Endodermal cell (in vitro differentiated cells): ENCODE results near the gene GAS2. TPM values are rescaled to one million over a fixed set of nuclear protein-coding genes. Genes with fewer than 3 reads are reported as not detected.

Source experiments
- DNase-seq: peaks from one replicate; pipeline ENCODE4 v3.0.0-alpha.2; 2017
- H3K27ac ChIP-seq: 2 replicates; pipeline ENCODE4 v1.5.1; 2013; ENCODE audit warnings: mild to moderate bottlenecking, low read depth, low read length, moderate library complexity
- H3K27me3 ChIP-seq: 2 replicates; pipeline ENCODE4 v1.6.1; 2013; ENCODE audit warnings: mild to moderate bottlenecking, low read length, moderate library complexity; ENCODE audit not compliant: insufficient read depth, control insufficient read depth, poor library complexity, severe bottlenecking
- H3K36me3 ChIP-seq: 2 replicates; pipeline ENCODE4 v1.7.0; 2013; ENCODE audit warnings: mild to moderate bottlenecking, low read length, moderate library complexity; ENCODE audit not compliant: control insufficient read depth, insufficient read depth
- H3K4me1 ChIP-seq: one replicate; pipeline ENCODE4 v1.7.0; 2013; ENCODE audit warnings: low read length; ENCODE audit not compliant: control insufficient read depth, insufficient read depth
- H3K4me3 ChIP-seq: 2 replicates; pipeline ENCODE4 v1.5.1; 2013; ENCODE audit warnings: mild to moderate bottlenecking, low read length, moderate library complexity
- H3K9ac ChIP-seq: 2 replicates; pipeline ENCODE4 v1.6.1; 2013; ENCODE audit warnings: mild to moderate bottlenecking, low read length, moderate library complexity; ENCODE audit not compliant: poor library complexity, severe bottlenecking; ENCODE audit errors: extremely low read depth
- H3K9me3 ChIP-seq: 2 replicates; pipeline ENCODE4 v1.6.1; 2013; ENCODE audit warnings: mild to moderate bottlenecking, low read length, moderate library complexity; ENCODE audit not compliant: control insufficient read depth
- H3K27ac Mint-ChIP-seq: 2 replicates; pipeline ENCODE4 v1.8.0; 2020; ENCODE audit warnings: mixed read lengths
- H3K27me3 Mint-ChIP-seq: 2 replicates; pipeline ENCODE4 v1.8.0; 2021; ENCODE audit warnings: mild to moderate bottlenecking, mixed read lengths; ENCODE audit not compliant: insufficient read depth
- H3K36me3 Mint-ChIP-seq: 2 replicates; pipeline ENCODE4 v1.8.0; 2020; ENCODE audit warnings: low read depth, mixed read lengths
- H3K4me1 Mint-ChIP-seq: 2 replicates; pipeline ENCODE4 v1.8.0; 2020; ENCODE audit warnings: mixed read lengths
- H3K4me3 Mint-ChIP-seq: 2 replicates; pipeline ENCODE4 v1.8.0; 2020; ENCODE audit warnings: mild to moderate bottlenecking, moderate library complexity, mixed read lengths
- H3K9me3 Mint-ChIP-seq: 2 replicates; pipeline ENCODE4 v1.8.0; 2020; ENCODE audit warnings: mild to moderate bottlenecking, mixed read lengths
- WGBS, 2 experiments: methylation state at CpG; one replicate each; pipeline versions ENCODE4 v1.1.5 to v1.1.7; 2013; ENCODE audit warnings: missing lambda C conversion rate in 2 of 2, mixed read lengths in 1 of 2; ENCODE audit not compliant: insufficient coverage in 1 of 2, insufficient read length in 1 of 2; 5-methylcytosine and 5-hydroxymethylcytosine counted together
- total RNA-seq, 2 donors: library from RNA; stranded (reverse); fragmentation: NEBNext Ultra II Directional in 1 of 2; extraction: Animal tissue kit (Norgen Biotek cat#: 25700) in 1 of 2; gene quantifications; 2 replicates in 1 of 2; 3 replicates in 1 of 2; pipeline ENCODE4 v1.2.1, GENCODE V29; 2021
- TF ChIP-seq, protein P1 (sequence below): fragments of 200-600 bp; sonication (generic); conservative IDR thresholded peaks from 2 replicates; pipeline ENCODE4 v1.5.0; 2021; ENCODE audit warnings: antibody characterized with exemption, mild to moderate bottlenecking

The GAS2 gene
- total RNA-seq, 2 donors from 2014 or later: 3.0 to 4.1 TPM

GRCh38 chr11:22807391-22807790, 141.0 kb downstream of the GAS2 start:
- H3K4me1 Mint-ChIP-seq: no peaks in the 10 kb centered on the region
- H3K27ac Mint-ChIP-seq: no peak overlapping the region
- H3K4me3 Mint-ChIP-seq: no peak overlapping the region
- H3K36me3 Mint-ChIP-seq: peaks cover 4% of the 10 kb centered on the region
- Histone ChIP-seq H3K4me3 (no peak overlapping the region), H3K27me3 (peaks cover 59% of the 10 kb centered on the region), H3K4me1 (no peaks in the 10 kb centered on the region), H3K9me3 (peaks cover 13% of the 10 kb centered on the region), H3K27ac (no peak overlapping the region), H3K9ac (no peak overlapping the region), H3K36me3 (no peaks in the 10 kb centered on the region)
- DNase-seq: no peak
- 95% methylated on average over 2 of the region's 2 CpGs; no CpG with 5 or more reads in 1 of the 2 experiments for WGBS, 2 experiments
- TF ChIP-seq, protein P1, sequence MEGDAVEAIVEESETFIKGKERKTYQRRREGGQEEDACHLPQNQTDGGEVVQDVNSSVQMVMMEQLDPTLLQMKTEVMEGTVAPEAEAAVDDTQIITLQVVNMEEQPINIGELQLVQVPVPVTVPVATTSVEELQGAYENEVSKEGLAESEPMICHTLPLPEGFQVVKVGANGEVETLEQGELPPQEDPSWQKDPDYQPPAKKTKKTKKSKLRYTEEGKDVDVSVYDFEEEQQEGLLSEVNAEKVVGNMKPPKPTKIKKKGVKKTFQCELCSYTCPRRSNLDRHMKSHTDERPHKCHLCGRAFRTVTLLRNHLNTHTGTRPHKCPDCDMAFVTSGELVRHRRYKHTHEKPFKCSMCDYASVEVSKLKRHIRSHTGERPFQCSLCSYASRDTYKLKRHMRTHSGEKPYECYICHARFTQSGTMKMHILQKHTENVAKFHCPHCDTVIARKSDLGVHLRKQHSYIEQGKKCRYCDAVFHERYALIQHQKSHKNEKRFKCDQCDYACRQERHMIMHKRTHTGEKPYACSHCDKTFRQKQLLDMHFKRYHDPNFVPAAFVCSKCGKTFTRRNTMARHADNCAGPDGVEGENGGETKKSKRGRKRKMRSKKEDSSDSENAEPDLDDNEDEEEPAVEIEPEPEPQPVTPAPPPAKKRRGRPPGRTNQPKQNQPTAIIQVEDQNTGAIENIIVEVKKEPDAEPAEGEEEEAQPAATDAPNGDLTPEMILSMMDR: no peak
- H3K9me3 Mint-ChIP-seq: peaks cover 16% of the 10 kb centered on the region
- H3K27me3 Mint-ChIP-seq: peaks cover 11% of the 10 kb centered on the region

GRCh38 chr11:22807855-22808570, 141.6 kb downstream of the GAS2 start:
- no peaks in the 10 kb centered on the region for H3K36me3 ChIP-seq
- TF ChIP-seq, protein P1: no peak
- H3K27ac Mint-ChIP-seq: no peak overlapping the region
- peaks cover 53% of the 10 kb centered on the region for H3K27me3 ChIP-seq
- H3K9me3 Mint-ChIP-seq: peaks cover 16% of the 10 kb centered on the region
- H3K4me3 Mint-ChIP-seq: no peak overlapping the region
- H3K9me3 ChIP-seq: peaks cover 13% of the 10 kb centered on the region
- no peak overlapping the region for H3K9ac ChIP-seq
- no peak for DNase-seq
- H3K4me1 Mint-ChIP-seq: no peaks in the 10 kb centered on the region
- no peak overlapping the region for H3K4me3 ChIP-seq
- no peaks in the 10 kb centered on the region for H3K4me1 ChIP-seq
- WGBS, 2 experiments: 95 to 100% methylated on average over 1 to 2 of the region's 2 CpGs
- peaks cover 4% of the 10 kb centered on the region for H3K36me3 Mint-ChIP-seq
- H3K27me3 Mint-ChIP-seq: peaks cover 11% of the 10 kb centered on the region
- H3K27ac ChIP-seq: no peak overlapping the region

DNA sequence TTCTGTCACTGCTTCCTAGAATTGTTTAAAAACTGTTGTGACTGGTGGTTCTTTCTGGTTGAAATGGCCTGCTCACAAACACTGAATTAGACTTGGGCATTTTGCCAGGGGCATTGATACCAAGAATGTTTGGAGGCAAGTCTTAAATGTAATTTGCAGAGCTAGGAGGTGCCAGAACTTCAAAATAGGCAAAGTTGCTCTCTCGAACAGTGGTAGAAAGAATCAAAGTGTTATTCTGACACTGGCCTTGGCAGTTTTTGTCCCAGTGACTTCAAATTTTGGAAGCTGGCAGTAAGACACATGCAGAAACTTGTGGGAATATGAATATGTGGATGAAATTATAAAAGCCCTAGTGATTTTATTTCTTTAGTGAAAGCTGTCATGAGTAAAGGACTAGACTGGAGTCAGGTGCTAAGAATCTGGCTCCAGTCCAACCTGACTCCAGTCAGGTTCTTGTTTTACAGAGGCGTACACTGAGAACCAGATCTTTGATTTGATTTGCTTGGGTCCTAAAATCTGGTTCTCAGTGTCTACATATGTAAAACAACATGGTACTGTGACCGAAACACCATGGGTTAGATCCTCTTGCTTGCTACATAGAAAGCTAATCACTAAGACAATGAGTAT, 142.3 kb downstream of the GAS2 start:
- TF ChIP-seq, protein P1: no peak
- Mint-ChIP-seq H3K4me3 (no peak overlapping the region), H3K27ac (no peak overlapping the region), H3K36me3 (peaks cover 4% of the 10 kb centered on the region), H3K27me3 (peaks cover 11% of the 10 kb centered on the region), H3K9me3 (peaks cover 16% of the 10 kb centered on the region), H3K4me1 (no peaks in the 10 kb centered on the region)
- no peak for DNase-seq
- H3K4me3 ChIP-seq: no peak overlapping the region
- H3K4me1 ChIP-seq: no peaks in the 10 kb centered on the region
- peaks cover 13% of the 10 kb centered on the region for H3K9me3 ChIP-seq
- H3K36me3 ChIP-seq: no peaks in the 10 kb centered on the region
- 92 to 100% methylated on average over 3 of the region's 3 CpGs for WGBS, 2 experiments
- H3K9ac ChIP-seq: no peak overlapping the region
- H3K27me3 ChIP-seq: peaks cover 46% of the 10 kb centered on the region
- no peak overlapping the region for H3K27ac ChIP-seq
